ENCODE data around the gene COL9A2.
"Not testable (repeated sequence)": the region's sequence is repeated elsewhere in the genome, so short reads cannot be mapped to it uniquely, and the experiment has no call there.

DNA sequence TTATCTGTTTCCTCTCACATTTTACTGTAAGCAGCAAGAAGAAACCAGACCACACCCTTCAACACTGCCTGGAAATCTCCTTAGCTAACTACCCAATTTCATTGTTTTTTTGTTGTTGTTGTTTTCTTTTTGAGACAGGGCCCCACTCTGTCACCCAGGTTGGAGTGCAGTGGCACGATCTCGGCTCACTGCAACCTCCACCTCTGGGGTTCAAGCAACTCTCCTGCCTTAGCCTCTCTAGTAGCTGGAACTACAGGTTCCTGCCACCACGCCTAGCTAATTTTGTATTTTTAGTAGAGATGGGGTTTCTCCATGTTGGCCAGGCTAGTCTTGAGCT lies 25.3 kb upstream of the COL9A2 start:
- TF ChIP-seq, protein P1, sequence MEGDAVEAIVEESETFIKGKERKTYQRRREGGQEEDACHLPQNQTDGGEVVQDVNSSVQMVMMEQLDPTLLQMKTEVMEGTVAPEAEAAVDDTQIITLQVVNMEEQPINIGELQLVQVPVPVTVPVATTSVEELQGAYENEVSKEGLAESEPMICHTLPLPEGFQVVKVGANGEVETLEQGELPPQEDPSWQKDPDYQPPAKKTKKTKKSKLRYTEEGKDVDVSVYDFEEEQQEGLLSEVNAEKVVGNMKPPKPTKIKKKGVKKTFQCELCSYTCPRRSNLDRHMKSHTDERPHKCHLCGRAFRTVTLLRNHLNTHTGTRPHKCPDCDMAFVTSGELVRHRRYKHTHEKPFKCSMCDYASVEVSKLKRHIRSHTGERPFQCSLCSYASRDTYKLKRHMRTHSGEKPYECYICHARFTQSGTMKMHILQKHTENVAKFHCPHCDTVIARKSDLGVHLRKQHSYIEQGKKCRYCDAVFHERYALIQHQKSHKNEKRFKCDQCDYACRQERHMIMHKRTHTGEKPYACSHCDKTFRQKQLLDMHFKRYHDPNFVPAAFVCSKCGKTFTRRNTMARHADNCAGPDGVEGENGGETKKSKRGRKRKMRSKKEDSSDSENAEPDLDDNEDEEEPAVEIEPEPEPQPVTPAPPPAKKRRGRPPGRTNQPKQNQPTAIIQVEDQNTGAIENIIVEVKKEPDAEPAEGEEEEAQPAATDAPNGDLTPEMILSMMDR (IDR thresholded peaks at IDR 0.05) = not testable (repeated sequence)
- TF ChIP-seq POLR2A (IDR thresholded peaks at IDR 0.05) = not testable (repeated sequence)
